CD4-positive, alpha-beta T cell treated with Interleukin-2 at 100 ng/mL for 4 hours (primary cell): ENCODE measurements around the gene DLD.
"Not testable (repeated sequence)": the region's sequence is repeated elsewhere in the genome, so short reads cannot be mapped to it uniquely, and the experiment has no call there.

Experiments
- DNase-seq: peaks from one replicate; pipeline ENCODE4 v3.0.0-alpha.2; 2020; ENCODE audit warnings: low spot score

Gene DLD

GRCh38 chr7:107945332-107945731 lies 54.3 kb downstream of the DLD start:
- DNase-seq: no peak

- DNase-seq: no peak
These were observed 55.5 kb downstream of the DLD start for GRCh38 chr7:107946451-107946850.

GRCh38 chr7:107946881-107947280 lies 55.9 kb downstream of the DLD start:
- DNase-seq: no peak

GRCh38 chr7:107948645-107949442 lies 57.9 kb downstream of the DLD start:
- no peak for DNase-seq

- DNase-seq: no peak
These were observed 58.5 kb downstream of the DLD start for GRCh38 chr7:107949443-107949935.

- no peak for DNase-seq
These were observed 60.3 kb downstream of the DLD start for GRCh38 chr7:107951172-107951787.

- no peak for DNase-seq
These were observed 60.9 kb downstream of the DLD start for GRCh38 chr7:107951896-107952295.

- DNase-seq: no peak
These were observed 62.4 kb downstream of the DLD start for GRCh38 chr7:107953265-107953923.

- no peak for DNase-seq
These were observed 62.9 kb downstream of the DLD start for GRCh38 chr7:107953924-107954303.

GRCh38 chr7:107955394-107955793 lies 64.4 kb downstream of the DLD start:
- no peak for DNase-seq

GRCh38 chr7:107956950-107957349 lies 66.0 kb downstream of the DLD start:
- DNase-seq: not testable (repeated sequence)

GRCh38 chr7:107957436-107957835 lies 66.5 kb downstream of the DLD start:
- DNase-seq: no peak

GRCh38 chr7:107958764-107959526 lies 68.0 kb downstream of the DLD start:
- no peak for DNase-seq

- DNase-seq: no peak
These were observed 68.5 kb downstream of the DLD start for GRCh38 chr7:107959527-107959898.

- no peak for DNase-seq
These were observed 69.3 kb downstream of the DLD start for GRCh38 chr7:107960272-107960671.

- DNase-seq: no peak
These were observed 70.4 kb downstream of the DLD start for GRCh38 chr7:107961405-107961804.

GRCh38 chr7:107962817-107963216 lies 71.8 kb downstream of the DLD start:
- no peak for DNase-seq

GRCh38 chr7:107964510-107964909 lies 73.5 kb downstream of the DLD start:
- DNase-seq: no peak

GRCh38 chr7:107966711-107967110 lies 75.7 kb downstream of the DLD start:
- DNase-seq: no peak

GRCh38 chr7:107967420-107967819 lies 76.4 kb downstream of the DLD start:
- DNase-seq: no peak

- DNase-seq: no peak
These were observed 77.5 kb downstream of the DLD start for GRCh38 chr7:107968449-107968848.

GRCh38 chr7:107969856-107970255 lies 78.9 kb downstream of the DLD start:
- DNase-seq: no peak
